HepG2 (cell line): ENCODE results near the gene ASIC2. TPM values are rescaled to one million over a fixed set of nuclear protein-coding genes. Genes with fewer than 3 reads are reported as not detected.

Experiments used
- ATAC-seq: fragments of 200-7000 bp; cut with Tn5 transposase; 3 replicates; pipeline ENCODE4 v1.9.1; 2020; ENCODE audit warnings: mild to moderate bottlenecking, moderate library complexity
- BruUV-seq: library from RNA; stranded (reverse); fragments of 400-500 nt; replicated peaks from 2 replicates; lab custom pipeline; 2021; lab: Mats Ljungman, UMichigan
- CTCF ChIA-PET: fragments of 300-600 bp; formaldehyde crosslinking; extraction: SDS; loops from one replicate; lab custom pipeline; 2021; ENCODE audit warnings: low total read pairs, inconsistent platforms, low intra/inter-chr PET ratio; lab: Yijun Ruan, JAX
- POLR2A ChIA-PET: fragments of 350-600 bp; sonication (Branson Sonifier 250); formaldehyde crosslinking; loops from one replicate; lab custom pipeline; 2020; ENCODE audit warnings: antibody characterized with exemption, inconsistent platforms; lab: Yijun Ruan, JAX
- DNase-seq: peaks from one replicate; pipeline ENCODE4 v3.0.0-alpha.2; 2015; ENCODE audit warnings: low spot score
- FAIRE-seq: peaks from 3 replicates; lab custom pipeline; 2011; peaks lifted over from hg19 to GRCh38; lab: Jason Lieb, UNC
- H2AFZ ChIP-seq: one replicate; pipeline ENCODE4 v1.6.1; 2011; ENCODE audit warnings: low read length, inconsistent platforms
- H3K27ac ChIP-seq: fragments of 300-600 bp; 3 replicates; pipeline ENCODE4 v1.8.0; 2011; ENCODE audit warnings: mixed run types, mild to moderate bottlenecking, mixed read lengths, low read length, inconsistent platforms; ENCODE audit not compliant: insufficient read depth; ENCODE audit errors: extremely low read length
- H3K27me3 ChIP-seq, 2 experiments: fragments of 200-600 bp in 1 of 2; 2 replicates in 1 of 2; 3 replicates in 1 of 2; pipeline versions ENCODE4 v1.6.0 to v1.8.0; 2011; ENCODE audit warnings: low read length in 2 of 2, mild to moderate bottlenecking in 2 of 2, moderate library complexity in 2 of 2, inconsistent platforms in 1 of 2; ENCODE audit not compliant: insufficient read depth in 2 of 2, control insufficient read depth in 1 of 2
- H3K36me3 ChIP-seq, 2 experiments: fragments of 200-600 bp in 1 of 2; replicated peaks in 1 of 2; 2 replicates in 1 of 2; 3 replicates in 1 of 2; pipeline versions ENCODE4 v1.5.1 to v1.8.0; 2011; ENCODE audit warnings: low read length in 2 of 2, inconsistent platforms in 1 of 2; ENCODE audit not compliant: insufficient read depth in 2 of 2, control insufficient read depth in 1 of 2
- H3K4me1 ChIP-seq: 2 replicates; pipeline ENCODE4 v1.5.1; 2012; ENCODE audit warnings: low read length, inconsistent platforms; ENCODE audit not compliant: insufficient read depth
- H3K4me2 ChIP-seq: 2 replicates; pipeline ENCODE4 v1.6.0; 2011; ENCODE audit warnings: low read depth, low read length, inconsistent platforms
- H3K4me3 ChIP-seq, 3 experiments: fragments of 200-600 bp in 1 of 3; sonication (generic), shearing (Covaris generic) in 1 of 3; replicated peaks in 1 of 3; 2 replicates each; pipeline ENCODE4 v1.5.1; 2011 to 2016; ENCODE audit warnings: low read length in 3 of 3, inconsistent platforms in 2 of 3, low read depth in 2 of 3, mild to moderate bottlenecking in 2 of 3, control low read depth in 1 of 3, mixed read lengths in 1 of 3; ENCODE audit not compliant: insufficient read depth in 1 of 3
- H3K79me2 ChIP-seq: one replicate; pipeline ENCODE4 v1.6.1; 2011; ENCODE audit warnings: low read length, inconsistent platforms; ENCODE audit not compliant: insufficient read depth
- H3K9ac ChIP-seq: 2 replicates; pipeline ENCODE4 v1.6.0; 2011; ENCODE audit warnings: mild to moderate bottlenecking, low read depth, low read length, inconsistent platforms; ENCODE audit not compliant: insufficient read depth
- H3K9me3 ChIP-seq: 2 replicates; pipeline ENCODE4 v1.5.1; 2012; ENCODE audit warnings: mild to moderate bottlenecking, low read length
- H4K20me1 ChIP-seq: 2 replicates; pipeline ENCODE4 v1.6.0; 2011; ENCODE audit warnings: inconsistent platforms, mild to moderate bottlenecking, low read length, moderate library complexity; ENCODE audit not compliant: insufficient read depth
- ARID3A ChIP-seq: IDR thresholded peaks from 2 replicates; pipeline ENCODE4 v1.6.1; 2012; ENCODE audit warnings: low read depth, low read length, improper control_type of control experiment
- ATF6 ChIP-seq: sonication (generic); formaldehyde crosslinking; conservative IDR thresholded peaks from 2 replicates; pipeline ENCODE4 v1.4.0; 2020; ENCODE audit warnings: missing genetic modification reagents
- CREM ChIP-seq, 2 experiments: sonication (generic) in 1 of 2; formaldehyde crosslinking in 1 of 2; IDR thresholded peaks; 2 replicates each; pipeline versions ENCODE4 v1.4.0 to v1.6.1; 2016 to 2020; ENCODE audit warnings: antibody characterized with exemption in 1 of 2, mild to moderate bottlenecking in 1 of 2, missing genetic modification reagents in 1 of 2
- DMAP1 ChIP-seq: IDR thresholded peaks from 2 replicates; pipeline ENCODE4 v1.6.1; 2016
- FOXK1 ChIP-seq: sonication (generic); formaldehyde crosslinking; IDR thresholded peaks from 2 replicates; pipeline ENCODE4 v1.4.0; 2020; ENCODE audit warnings: low read depth, missing genetic modification reagents, borderline replicate concordance
- FOXP1 ChIP-seq, 2 experiments: fragments of 450-650 bp in 1 of 2; IDR thresholded peaks; 2 replicates each; pipeline ENCODE4 v1.6.1; 2017 to 2018; ENCODE audit warnings: antibody characterized with exemption in 1 of 2
- HOXA5 ChIP-seq: sonication (generic); formaldehyde crosslinking; IDR thresholded peaks from 2 replicates; pipeline ENCODE4 v1.4.0; 2020; ENCODE audit warnings: missing genetic modification reagents
- MED8 ChIP-seq: sonication (generic); formaldehyde crosslinking; IDR thresholded peaks from 2 replicates; pipeline ENCODE4 v1.8.1; 2023; ENCODE audit warnings: mild to moderate bottlenecking, missing genetic modification reagents; ENCODE audit not compliant: insufficient replicate concordance
- PCBP2 ChIP-seq: fragments of 200-400 bp; formaldehyde crosslinking; optimal IDR thresholded peaks from 2 replicates; pipeline ENCODE3; 2018; ENCODE audit warnings: low read length, low read depth; ENCODE audit not compliant: poor library complexity, severe bottlenecking
- PHF8 ChIP-seq: sonication (generic); formaldehyde crosslinking; IDR thresholded peaks from 2 replicates; pipeline ENCODE4 v1.5.0; 2020; ENCODE audit warnings: missing genetic modification reagents
- POLR2G ChIP-seq: fragments of 200-400 bp; formaldehyde crosslinking; IDR thresholded peaks from 2 replicates; pipeline ENCODE4 v1.6.1; 2018; ENCODE audit warnings: mild to moderate bottlenecking, low read depth, low read length, moderate library complexity
- RBAK ChIP-seq: sonication (generic); formaldehyde crosslinking; IDR thresholded peaks from 2 replicates; pipeline ENCODE4 v1.5.1; 2020; ENCODE audit warnings: mild to moderate bottlenecking, missing genetic modification reagents
- RBM39 ChIP-seq: fragments of 200-400 bp; formaldehyde crosslinking; IDR thresholded peaks from one replicate; pipeline ENCODE4 v1.6.1; 2018; ENCODE audit warnings: antibody characterized with exemption, mild to moderate bottlenecking, low read depth, low read length; ENCODE audit not compliant: poor library complexity, severe bottlenecking
- SOX5 ChIP-seq: IDR thresholded peaks from 2 replicates; pipeline ENCODE4 v1.6.1; 2016; ENCODE audit warnings: borderline replicate concordance
- ZNF207 ChIP-seq: fragments of 450-650 bp; IDR thresholded peaks from 2 replicates; pipeline ENCODE4 v1.6.1; 2016; ENCODE audit warnings: antibody characterized with exemption, borderline replicate concordance
- ZNF292 ChIP-seq: sonication (generic); formaldehyde crosslinking; IDR thresholded peaks from 2 replicates; pipeline ENCODE4 v1.8.1; 2022; ENCODE audit warnings: mild to moderate bottlenecking, low read depth, missing genetic modification reagents, borderline replicate concordance
- ZNF629 ChIP-seq: sonication (generic); formaldehyde crosslinking; conservative IDR thresholded peaks from 2 replicates; pipeline ENCODE4 v1.5.0; 2020; ENCODE audit warnings: missing genetic modification reagents
- ZNF768 ChIP-seq: sonication (generic); formaldehyde crosslinking; IDR thresholded peaks from 2 replicates; pipeline ENCODE4 v1.4.0; 2020; ENCODE audit warnings: missing genetic modification reagents
- ZNF879 ChIP-seq: sonication (generic); formaldehyde crosslinking; IDR thresholded peaks from 2 replicates; pipeline ENCODE4 v1.8.1; 2023; ENCODE audit warnings: missing genetic modification reagents
- WGBS: methylation state at CpG from one replicate; pipeline ENCODE4 v1.1.6; 2017; ENCODE audit warnings: low lambda C conversion rate; 5-methylcytosine and 5-hydroxymethylcytosine counted together
- in situ Hi-C: cut with HindIII; loops from 2 replicates; pipeline ENCODE4 v1.10.0; 2017; ENCODE audit warnings: low pct_unique_long_range_greater_than_20kb; ENCODE audit not compliant: extremely low pct_ligation_motif_present
- intact Hi-C: fragments of 100-400 bp; cut with micrococcal nuclease; formaldehyde crosslinking; loops from one replicate; pipeline ENCODE4 v1.10.0; 2022; ENCODE audit not compliant: unreplicated experiment
- polyA plus RNA-seq, 8 experiments: library from polyadenylated mRNA; depleted of rRNA in 3 of 8; stranded (reverse) in 7 of 8; unstranded in 1 of 8; fragments of >200 nt; fragmentation: Illumina TruSeq in 4 of 8; extraction: Trizol in 4 of 8; gene quantifications; 2 replicates each; pipeline versions ENCODE4 v1.2.1 to v1.2.3, GENCODE V29; 2011 to 2016; ENCODE audit warnings: low read depth in 4 of 8, missing spikeins in 1 of 8, mixed read lengths in 1 of 8; ENCODE audit not compliant: insufficient read depth in 1 of 8
- total RNA-seq, 5 experiments: library from RNA; depleted of rRNA; stranded (reverse); fragments of >200 nt; fragmentation: Illumina TruSeq; extraction: Trizol; gene quantifications; 2 replicates each; pipeline ENCODE4 v1.2.3, GENCODE V29; 2016; ENCODE audit warnings: low read depth in 1 of 5

The ASIC2 gene
- total and polyA plus RNA-seq, 2 of the 13 experiments (the other 11 are each of a cell fraction or from before 2014, with no cell fraction given): not detected

GRCh38 chr17:33057564-33057963, 235.5 kb downstream of the ASIC2 start (continued):
- no peak for TF ChIP-seq ATF6
- TF ChIP-seq ARID3A: no peak
- TF ChIP-seq ZNF292 (CRISPR knock-in tag): no peak
- TF ChIP-seq ZNF629: no peak
- no peak for TF ChIP-seq ZNF768 (CRISPR knock-in tag)

- POLR2A ChIA-PET: no interaction called here
- H3K9ac ChIP-seq: no peak overlapping the region
- intact Hi-C loops (no loop called here), in situ Hi-C loops (no loop called here)
- no peaks in the 10 kb centered on the region for H3K79me2 ChIP-seq
- 48% methylated on average over 4 of the region's 4 CpGs for WGBS
- no peaks in the 10 kb centered on the region for H4K20me1 ChIP-seq
- no peaks in the 10 kb centered on the region for H3K36me3 ChIP-seq
- CTCF ChIA-PET: no interaction called here
- H3K4me1 ChIP-seq: peaks cover 10% of the 10 kb centered on the region
- no peaks in the 10 kb centered on the region for H3K9me3 ChIP-seq
- peak; percentile 52; the same call in 1 of the 3 replicates for ATAC-seq
- H3K4me3 ChIP-seq: no peak overlapping the region
- H3K27ac ChIP-seq: no peak overlapping the region
- FAIRE-seq: no peak
- no peak overlapping the region for H2AFZ ChIP-seq
- peaks cover 0 to 7% of the 10 kb centered on the region in 2 experiments; a peak in 1 of 5 replicates for H3K27me3 ChIP-seq
- H3K4me2 ChIP-seq: no peak overlapping the region; the same call in 1 of the 2 replicates
- peak; percentile 12 for DNase-seq
- no TSS peak for BruUV-seq
- TF ChIP-seq ZNF207 (no peak), DMAP1 (CRISPR knock-in tag) (no peak), SOX5 (CRISPR knock-in tag) (0 out of 2 replicates have a peak, but pooled peaks have one; percentile 10), ZNF879 (CRISPR knock-in tag) (no peak), PHF8 (CRISPR knock-in tag) (no peak), MED8 (no peak), RBM39 (no peak), CREM (IDR thresholded peaks at IDR 0.05) (no peak), CREM (CRISPR knock-in tag; IDR thresholded peaks at IDR 0.05) (no peak), HOXA5 (CRISPR knock-in tag) (no peak), FOXK1 (CRISPR knock-in tag) (peak; percentile 44; the same call in 1 of the 2 replicates), PCBP2 (no peak), FOXP1 (IDR thresholded peaks at IDR 0.05) (no peak), FOXP1 (CRISPR knock-in tag; IDR thresholded peaks at IDR 0.05) (peak; percentile 86), POLR2G (no peak), RBAK (no peak)
Observed at GRCh38 chr17:33056399-33057146, 236.5 kb downstream of the ASIC2 start.
